ENCODE data around the gene KHK. TPM values are rescaled to one million over a fixed set of nuclear protein-coding genes. Genes with fewer than 3 reads are reported as not detected.

KHK gene
- total RNA-seq, 1 donor from 2014 or later: 3.4 TPM

DNA sequence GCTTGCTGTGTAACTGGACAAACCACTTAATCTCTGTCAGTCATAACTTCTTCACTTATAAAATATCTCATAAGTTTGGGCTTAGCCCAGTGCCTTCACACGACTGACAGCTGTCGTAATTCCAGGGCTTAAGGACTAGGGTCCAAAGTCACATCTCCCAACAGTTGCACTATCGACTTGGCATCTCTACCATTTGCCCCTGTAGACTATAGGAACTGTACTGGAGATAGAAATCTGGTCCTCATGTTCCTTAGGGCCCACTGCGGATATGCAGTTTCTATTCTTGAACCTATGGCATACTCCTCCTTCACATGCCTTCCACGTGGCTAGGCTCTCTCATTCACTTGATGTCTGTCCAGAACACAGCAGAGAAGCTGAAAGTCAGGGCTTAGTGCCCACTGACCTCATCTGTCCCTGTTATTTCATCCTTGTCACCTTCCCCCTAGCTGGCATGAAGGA lies 39.7 kb downstream of the KHK start:
- no peak for DNase-seq (ENCODE audit: low spot score)

GRCh38 chr2:27127883-27128667 lies 41.5 kb downstream of the KHK start:
- DNase-seq (ENCODE audit: low spot score): no peak

DNA sequence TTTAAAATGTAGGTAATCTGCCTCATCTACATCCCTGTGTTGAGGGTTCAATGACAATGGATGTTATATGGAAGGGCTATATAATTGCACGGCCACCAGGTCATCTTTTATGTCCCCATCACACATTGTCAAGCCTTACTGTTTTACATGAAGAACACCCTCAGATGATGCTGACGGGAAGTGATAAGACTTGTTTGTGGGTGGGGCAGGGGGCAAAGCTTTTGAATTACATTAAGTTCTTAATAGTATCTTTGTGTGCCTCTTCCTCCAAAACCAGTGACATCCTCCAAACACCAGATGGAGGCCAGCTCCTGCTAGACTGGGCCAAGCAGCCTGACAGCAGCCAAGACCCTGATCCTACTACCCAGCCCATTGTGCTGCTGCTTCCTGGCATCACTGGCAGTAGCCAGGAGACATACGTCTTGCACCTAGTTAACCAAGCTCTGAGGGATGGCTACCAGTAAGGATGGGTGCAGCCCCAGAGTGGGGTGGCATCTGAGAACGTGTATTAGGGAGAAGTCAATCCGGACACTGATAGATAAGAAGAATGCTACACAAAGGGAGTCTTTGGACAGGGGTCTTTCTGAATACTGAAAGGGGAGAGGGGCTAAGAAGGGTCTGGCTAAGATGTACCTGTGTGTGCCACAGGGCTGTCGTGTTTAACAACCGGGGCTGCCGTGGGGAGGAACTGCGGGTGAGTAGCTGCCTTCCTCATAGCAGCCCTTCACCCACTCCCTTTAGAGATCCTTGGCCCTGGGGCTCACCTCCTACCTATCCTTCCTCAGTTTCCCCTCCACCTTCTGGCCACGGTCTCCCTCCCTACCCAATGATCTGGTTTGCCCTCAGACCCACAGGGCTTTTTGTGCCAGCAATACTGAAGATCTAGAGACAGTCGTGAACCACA lies 42.3 kb downstream of the KHK start:
- no peak for DNase-seq (ENCODE audit: low spot score)

DNA sequence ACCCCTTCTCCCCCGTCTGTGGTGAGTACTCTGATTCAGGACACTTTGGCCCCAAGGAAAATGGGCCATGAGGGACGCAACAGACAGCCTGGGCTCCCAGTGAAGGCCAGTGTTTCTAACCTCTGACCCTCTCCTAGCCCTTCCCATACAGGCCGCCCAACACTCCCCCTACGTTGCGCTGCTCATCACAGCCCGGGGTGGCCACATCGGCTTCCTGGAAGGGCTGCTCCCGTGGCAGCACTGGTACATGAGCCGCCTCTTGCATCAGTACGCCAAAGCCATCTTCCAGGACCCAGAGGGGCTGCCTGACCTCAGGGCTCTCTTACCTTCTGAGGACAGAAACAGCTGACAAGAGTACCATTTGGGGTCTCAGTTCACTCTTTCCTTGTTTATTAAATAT lies 43.8 kb downstream of the KHK start:
- no peak for DNase-seq (ENCODE audit: low spot score)

DNA sequence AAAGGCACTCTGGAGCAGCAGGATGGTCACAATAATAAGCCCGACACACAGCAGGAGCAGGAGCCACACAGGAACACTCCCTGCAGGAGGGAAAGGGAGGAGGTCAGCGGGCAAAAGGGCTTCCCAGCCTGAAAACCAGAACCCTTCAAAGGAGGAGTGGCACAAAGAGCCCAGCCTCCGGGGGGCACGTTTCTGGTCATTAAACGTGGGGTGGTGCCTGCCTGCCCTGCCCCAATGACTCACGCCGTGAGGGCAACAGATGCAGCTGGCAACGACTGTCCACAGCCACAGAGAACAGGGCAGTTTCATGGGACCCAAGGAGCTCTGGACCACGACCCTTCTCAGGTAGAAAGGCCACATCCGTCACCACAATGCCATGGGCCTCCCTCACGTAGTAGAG lies 44.9 kb downstream of the KHK start:
- no peak for DNase-seq (ENCODE audit: low spot score)

GRCh38 chr2:27133195-27133875 lies 46.8 kb downstream of the KHK start:
- no peak for DNase-seq (ENCODE audit: low spot score)

DNA sequence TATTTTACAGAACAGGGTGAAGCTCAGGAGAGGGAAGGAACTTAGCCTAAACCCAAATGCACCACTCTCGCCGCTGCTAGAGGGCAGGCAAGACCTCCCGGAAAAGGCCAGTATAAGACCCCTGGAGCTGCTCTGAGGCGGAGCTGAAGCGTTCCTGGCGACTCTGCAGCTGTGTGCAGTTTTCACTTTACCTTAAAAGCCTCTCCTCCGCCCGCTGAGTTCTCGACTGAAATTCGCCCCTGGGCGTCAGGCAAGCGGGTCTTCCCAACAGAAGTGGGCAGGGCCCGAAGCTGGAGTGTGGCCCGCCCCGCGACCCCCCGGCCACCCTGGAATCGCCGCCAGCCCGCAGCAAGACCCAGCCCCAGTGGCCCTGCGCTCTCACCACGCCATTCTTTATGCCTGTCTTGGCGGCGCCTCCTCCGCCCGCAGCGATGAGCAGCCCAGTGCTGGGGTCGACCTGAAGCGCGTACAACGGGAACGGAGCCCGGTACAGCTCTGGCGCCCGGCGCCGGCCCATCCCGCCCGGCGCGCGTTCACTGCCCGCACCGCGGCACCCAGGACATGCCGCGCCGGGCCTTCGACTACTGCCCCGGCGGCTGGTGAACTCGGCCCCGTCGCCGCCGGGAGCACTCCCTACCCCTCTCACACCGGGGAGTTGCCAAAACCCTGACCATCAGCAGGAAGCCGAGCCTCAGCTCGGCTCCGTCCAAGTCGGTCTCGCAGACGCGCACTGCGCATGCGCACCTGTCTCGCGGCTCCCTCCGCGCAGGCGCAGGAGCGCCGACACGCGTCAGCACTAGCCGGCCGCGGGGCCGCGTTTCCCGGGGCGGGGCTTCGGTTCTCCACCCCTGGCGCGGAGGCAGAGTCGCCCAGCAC lies 47.6 kb downstream of the KHK start, which contains the start of gene PREB:
Gene PREB (minus strand): TSS at position 732 of the 876 bp plus-strand sequence. CDS start 215 bp downstream, at position 517.
- peak; percentile 98 for DNase-seq (ENCODE audit: low spot score)

- no peak for DNase-seq (ENCODE audit: low spot score)
Observed at GRCh38 chr2:27134781-27135477, 48.4 kb downstream of the KHK start.

- no peak for DNase-seq (ENCODE audit: low spot score)
Observed at GRCh38 chr2:27135478-27135955, 48.9 kb downstream of the KHK start.

- DNase-seq (ENCODE audit: low spot score): no peak
Observed at GRCh38 chr2:27136751-27137150, 50.2 kb downstream of the KHK start.

DNA sequence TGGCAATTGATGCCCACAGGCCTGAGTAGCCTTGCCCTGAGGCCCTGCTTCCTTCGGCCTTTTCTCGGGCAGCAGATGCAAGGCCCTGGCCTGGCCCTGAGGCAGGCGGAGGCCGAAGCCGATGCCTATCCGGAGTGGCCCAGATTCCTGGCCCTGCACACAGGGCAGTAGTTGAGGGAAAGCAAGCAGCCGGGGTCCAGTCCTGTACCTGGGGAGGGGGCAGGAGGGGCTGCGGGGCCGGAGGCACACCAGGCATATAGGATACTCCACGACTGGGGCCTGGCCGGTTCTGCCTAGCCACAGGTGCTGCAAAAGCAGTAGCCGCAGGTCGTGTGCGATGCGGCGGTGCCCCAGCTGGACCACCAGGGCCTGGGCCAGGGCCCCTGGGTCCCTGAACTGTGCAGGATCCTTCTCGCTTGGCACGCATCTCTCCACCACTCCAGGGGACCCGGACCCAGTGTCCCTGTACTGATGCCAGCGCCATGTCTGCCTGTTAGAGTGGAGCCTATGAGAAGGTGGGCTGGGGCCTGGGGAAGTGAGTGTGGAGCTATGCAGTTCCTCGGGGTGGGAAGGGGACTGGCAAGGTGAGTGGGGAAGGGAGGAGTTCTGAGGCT lies 50.9 kb downstream of the KHK start:
- DNase-seq (ENCODE audit: low spot score): no peak

GRCh38 chr2:27138111-27138510 lies 51.5 kb downstream of the KHK start:
- no peak for DNase-seq (ENCODE audit: low spot score)

DNA sequence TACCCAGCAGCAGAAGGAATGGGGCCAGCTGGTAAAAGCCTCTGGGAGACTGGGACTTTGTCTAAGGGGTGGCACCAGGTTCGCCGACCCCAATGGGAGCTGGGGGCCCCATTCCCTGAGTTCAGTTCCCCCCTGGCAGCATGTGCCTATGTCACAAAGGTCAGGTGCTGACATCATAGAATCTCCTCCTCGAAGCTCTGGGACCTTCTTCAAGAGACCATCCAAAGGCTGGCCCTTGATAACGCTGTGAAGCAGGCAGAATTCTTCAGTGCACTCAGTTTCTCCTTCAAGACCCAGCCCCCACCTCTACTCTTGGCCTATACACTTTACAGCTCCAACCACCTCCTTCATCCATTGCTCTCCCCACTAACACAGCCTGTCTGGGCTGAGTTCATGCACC lies 52.7 kb downstream of the KHK start, which contains the start of gene PRR30:
Gene PRR30 (minus strand): TSS at position 101 of the 400 bp plus-strand sequence. CDS start 1,081 bp downstream, outside the sequence.
- no peak for DNase-seq (ENCODE audit: low spot score)

DNA sequence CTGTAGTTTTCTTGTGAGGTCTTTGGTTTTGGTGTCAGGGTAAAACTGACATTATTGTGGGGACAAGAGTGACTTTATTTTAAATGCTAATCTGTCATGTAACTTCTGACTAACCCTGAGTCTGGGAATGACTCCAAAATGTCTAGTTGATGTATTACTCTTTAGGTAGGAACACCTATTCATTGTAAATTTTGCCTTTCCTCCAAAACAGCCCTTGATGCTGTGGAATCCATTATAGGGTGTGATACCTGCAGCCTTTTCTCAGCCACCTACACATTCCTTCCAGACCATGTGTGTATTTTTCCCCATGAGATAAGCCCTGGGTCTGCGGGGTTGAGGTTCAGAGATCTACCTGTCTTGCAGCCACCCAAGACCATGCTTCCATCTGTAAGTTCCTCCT lies 56.7 kb downstream of the KHK start:
- DNase-seq (ENCODE audit: low spot score): no peak

DNA sequence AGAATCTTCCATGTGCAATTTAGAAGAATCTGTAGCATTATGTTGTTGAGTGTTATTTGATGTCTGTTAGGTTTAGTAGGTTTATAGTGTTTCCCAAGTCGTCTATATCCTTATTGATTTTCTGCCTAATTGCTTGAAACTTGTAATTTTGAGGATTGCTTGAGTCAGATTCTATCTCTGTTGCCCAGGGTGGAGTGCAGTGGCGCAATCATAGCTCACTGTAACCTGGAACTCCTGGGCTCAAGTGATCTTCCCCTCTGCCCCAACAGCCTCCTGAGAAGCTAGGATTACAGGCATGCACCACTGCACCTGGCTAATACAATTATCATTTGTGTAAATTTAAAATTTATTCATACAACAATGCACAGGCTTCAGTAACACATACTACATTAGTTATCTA lies 59.1 kb downstream of the KHK start:
- no peak for DNase-seq (ENCODE audit: low spot score)

GRCh38 chr2:27147935-27148334 lies 61.4 kb downstream of the KHK start:
- DNase-seq (ENCODE audit: low spot score): no peak

GRCh38 chr2:27148801-27149439 lies 62.3 kb downstream of the KHK start, which contains the start of gene TCF23:
TSS of gene TCF23 (plus strand) at chr2:27149004. CDS start at chr2:27149134, 130 bp downstream.
- no peak for DNase-seq (ENCODE audit: low spot score)

DNA sequence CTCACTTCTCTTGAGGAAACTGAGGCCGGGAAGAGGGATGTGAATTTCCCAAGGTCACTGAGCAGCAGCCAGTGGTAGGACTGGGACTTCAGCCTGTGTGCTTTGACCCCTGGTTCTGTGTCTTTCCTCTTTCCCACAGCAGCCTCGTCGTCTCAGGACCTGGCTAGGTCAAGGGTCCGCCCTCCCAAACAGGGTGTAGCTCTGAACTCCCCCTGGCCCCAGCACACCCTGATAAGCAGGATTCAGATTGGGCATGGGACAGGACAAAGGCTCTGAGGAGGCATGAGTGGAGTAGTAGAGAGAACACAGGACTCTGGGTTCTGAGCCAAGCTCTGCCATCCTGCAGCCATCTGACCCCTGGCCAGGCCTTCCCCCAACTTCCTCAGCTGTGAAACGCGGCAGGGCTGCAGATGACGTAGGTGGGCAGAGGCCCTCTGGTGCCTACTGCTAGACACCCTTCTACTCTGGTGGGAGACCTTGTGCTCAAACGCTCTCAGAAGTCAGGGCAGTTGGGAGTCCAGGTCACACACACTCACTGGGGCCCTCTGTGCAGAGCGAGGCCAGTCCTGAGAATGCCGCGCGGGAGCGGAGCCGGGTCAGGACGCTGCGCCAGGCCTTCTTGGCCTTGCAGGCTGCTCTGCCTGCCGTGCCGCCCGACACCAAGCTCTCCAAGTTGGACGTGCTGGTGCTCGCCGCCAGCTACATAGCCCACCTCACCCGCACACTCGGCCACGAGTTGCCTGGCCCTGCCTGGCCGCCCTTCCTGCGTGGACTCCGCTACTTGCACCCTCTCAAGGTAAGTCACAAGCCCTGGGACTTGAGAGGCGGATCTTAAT lies 63.2 kb downstream of the KHK start:
- no peak for DNase-seq (ENCODE audit: low spot score)

All from umbilical cord (tissue), 2 donors.